GM23248 (cell line): ENCODE results near the gene RAB44. TPM values are rescaled to one million over a fixed set of nuclear protein-coding genes. Genes with fewer than 3 reads are reported as not detected.

Experiments used
- DNase-seq: peaks from one replicate; pipeline ENCODE4 v3.0.0-alpha.2; 2015
- H2AFZ ChIP-seq: fragments of 200-600 bp; sonication (generic); 2 replicates; pipeline ENCODE4 v1.6.1; 2016; ENCODE audit warnings: antibody characterized with exemption
- H3F3A ChIP-seq: fragments of 200-600 bp; sonication (generic); 2 replicates; pipeline ENCODE4 v1.6.1; 2016; ENCODE audit warnings: mild to moderate bottlenecking, antibody characterized with exemption, mixed run types; ENCODE audit not compliant: insufficient read depth
- H3K27ac ChIP-seq: fragments of 200-600 bp; sonication (generic); 2 replicates; pipeline ENCODE4 v1.5.1; 2016; ENCODE audit warnings: mild to moderate bottlenecking
- H3K27me3 ChIP-seq: fragments of 200-600 bp; sonication (generic); replicated peaks from 2 replicates; pipeline ENCODE4 v1.6.1; 2016; ENCODE audit warnings: mild to moderate bottlenecking; ENCODE audit not compliant: insufficient read depth
- H3K36me3 ChIP-seq: fragments of 200-600 bp; sonication (generic); 2 replicates; pipeline ENCODE4 v1.6.1; 2016; ENCODE audit warnings: low read depth, mild to moderate bottlenecking
- H3K4me1 ChIP-seq: fragments of 200-600 bp; sonication (generic); 2 replicates; pipeline ENCODE4 v1.6.1; 2016; ENCODE audit warnings: mild to moderate bottlenecking; ENCODE audit not compliant: insufficient read depth
- H3K4me2 ChIP-seq: fragments of 200-600 bp; sonication (generic); one replicate; pipeline ENCODE4 v1.6.1; 2016; ENCODE audit warnings: mild to moderate bottlenecking; ENCODE audit not compliant: unreplicated experiment
- H3K4me3 ChIP-seq: fragments of 200-600 bp; sonication (generic); 2 replicates; pipeline ENCODE4 v1.5.1; 2016; ENCODE audit warnings: mild to moderate bottlenecking
- H3K79me2 ChIP-seq: fragments of 200-600 bp; sonication (generic); 2 replicates; pipeline ENCODE4 v1.6.1; 2016; ENCODE audit warnings: mild to moderate bottlenecking; ENCODE audit not compliant: insufficient read depth
- H3K9ac ChIP-seq: fragments of 200-600 bp; sonication (generic); 2 replicates; pipeline ENCODE4 v1.6.1; 2016; ENCODE audit warnings: mild to moderate bottlenecking
- H3K9me2 ChIP-seq: fragments of 200-600 bp; sonication (generic); 2 replicates; pipeline ENCODE4 v1.6.1; 2016; ENCODE audit warnings: mixed run types, mild to moderate bottlenecking, moderate library complexity; ENCODE audit not compliant: insufficient read depth
- H3K9me3 ChIP-seq: fragments of 200-600 bp; sonication (generic); one replicate; pipeline ENCODE4 v1.6.1; 2017; ENCODE audit warnings: low read depth
- H4K20me1 ChIP-seq: fragments of 200-600 bp; sonication (generic); 2 replicates; pipeline ENCODE4 v1.6.0; 2016; ENCODE audit not compliant: insufficient read depth
- EZH2 ChIP-seq: fragments of 200-600 bp; sonication (generic); IDR thresholded peaks from 2 replicates; pipeline ENCODE4 v1.6.1; 2018; ENCODE audit warnings: antibody characterized with exemption, mild to moderate bottlenecking; ENCODE audit not compliant: insufficient read depth, poor library complexity, severe bottlenecking
- EZH2phosphoT487 ChIP-seq: fragments of 200-600 bp; sonication (generic); IDR thresholded peaks from 2 replicates; pipeline ENCODE4 v1.6.1; 2018; ENCODE audit warnings: antibody characterized with exemption, moderate library complexity, mild to moderate bottlenecking, low read depth; ENCODE audit not compliant: insufficient read depth
- WGBS, 2 experiments: methylation state at CpG; one replicate each; pipeline ENCODE4 v1.1.6; 2015 to 2017; ENCODE audit warnings: low lambda C conversion rate in 2 of 2, low coverage in 1 of 2; ENCODE audit errors: missing lambda C conversion rate in 2 of 2; 5-methylcytosine and 5-hydroxymethylcytosine counted together
- in situ Hi-C: fragments of 300-500 bp; cut with MboI; formaldehyde crosslinking; loops from 2 replicates; pipeline ENCODE4 v1.15.0; 2020
- polyA plus RNA-seq: library from polyadenylated mRNA; unstranded; fragments of >200 nt; fragmentation: Nextera tagmentation; extraction: Ambion mirVana; gene quantifications from 2 replicates; pipeline ENCODE4 v1.2.1, GENCODE V29; 2016
- total RNA-seq: library from RNA; depleted of rRNA; stranded (reverse); fragments of >200 nt; shearing (Covaris generic); gene quantifications from 2 replicates; pipeline ENCODE4 v1.2.3, GENCODE V29; 2014

Gene RAB44
- total and polyA plus RNA-seq, 2 experiments from 2014 or later, result not detected

GRCh38 chr6:36765190-36765589 is 67.6 kb downstream of the RAB44 start:
- Histone ChIP-seq H3K4me3 (no peak overlapping the region), H3K9me3 (no peaks in the 10 kb centered on the region), H3K4me2 (no peak overlapping the region), H4K20me1 (no peaks in the 10 kb centered on the region), H3F3A (peaks cover 2% of the 10 kb centered on the region; the same call in 1 of the 2 replicates), H3K27me3 (no peaks in the 10 kb centered on the region), H3K27ac (no peak overlapping the region), H3K9ac (no peak overlapping the region), H3K9me2 (no peaks in the 10 kb centered on the region), H3K36me3 (no peaks in the 10 kb centered on the region), H2AFZ (no peak overlapping the region), H3K4me1 (peaks cover 9% of the 10 kb centered on the region), H3K79me2 (no peaks in the 10 kb centered on the region)
- 46 to 67% methylated on average over 6 to 10 of the region's 10 CpGs for WGBS, 2 experiments
- DNase-seq, result no peak
- TF ChIP-seq EZH2phosphoT487 (no peak), EZH2 (no peak)
- in situ Hi-C loops, result no loop called here

GRCh38 chr6:36765594-36766398 is 68.2 kb downstream of the RAB44 start:
- no peaks in the 10 kb centered on the region for H3K27me3 ChIP-seq
- TF ChIP-seq EZH2phosphoT487 (no peak), EZH2 (no peak)
- H3K27ac ChIP-seq, result no peak overlapping the region
- WGBS, 2 experiments, result 25% methylated on average over 14 to 17 of the region's 17 CpGs
- H3K36me3 ChIP-seq, result no peaks in the 10 kb centered on the region
- H3K9ac ChIP-seq, result no peak overlapping the region
- no peak overlapping the region for H2AFZ ChIP-seq
- H3K9me2 ChIP-seq, result no peaks in the 10 kb centered on the region
- no peaks in the 10 kb centered on the region for H4K20me1 ChIP-seq
- peak; percentile 91 for DNase-seq
- no peak overlapping the region for H3K4me3 ChIP-seq
- no peak overlapping the region for H3K4me2 ChIP-seq
- no peaks in the 10 kb centered on the region for H3K9me3 ChIP-seq
- in situ Hi-C loops, result no loop called here
- no peaks in the 10 kb centered on the region for H3K79me2 ChIP-seq
- H3F3A ChIP-seq, result peaks cover 6% of the 10 kb centered on the region; the same call in 1 of the 2 replicates
- peaks cover 14% of the 10 kb centered on the region for H3K4me1 ChIP-seq

- TF ChIP-seq EZH2phosphoT487 (no peak), EZH2 (no peak)
- H3F3A ChIP-seq, result peaks cover 6% of the 10 kb centered on the region; the same call in 1 of the 2 replicates
- H3K4me3 ChIP-seq, result no peak overlapping the region
- no peak overlapping the region for H3K27ac ChIP-seq
- H3K4me2 ChIP-seq, result no peak overlapping the region
- H4K20me1 ChIP-seq, result no peaks in the 10 kb centered on the region
- no peak overlapping the region for H3K9ac ChIP-seq
- no peaks in the 10 kb centered on the region for H3K79me2 ChIP-seq
- H3K4me1 ChIP-seq, result peaks cover 14% of the 10 kb centered on the region
- no peak for DNase-seq
- no peaks in the 10 kb centered on the region for H3K9me3 ChIP-seq
- no peaks in the 10 kb centered on the region for H3K9me2 ChIP-seq
- in situ Hi-C loops, result no loop called here
- 93 to 95% methylated on average over 10 of the region's 10 CpGs for WGBS, 2 experiments
- no peaks in the 10 kb centered on the region for H3K36me3 ChIP-seq
- no peaks in the 10 kb centered on the region for H3K27me3 ChIP-seq
- no peak overlapping the region for H2AFZ ChIP-seq
These were observed 68.8 kb downstream of the RAB44 start for GRCh38 chr6:36766399-36766945.

- Histone ChIP-seq H3K36me3 (no peaks in the 10 kb centered on the region), H3K27ac (no peak overlapping the region), H3K9me2 (no peaks in the 10 kb centered on the region), H2AFZ (no peak overlapping the region), H3K9ac (no peak overlapping the region), H3F3A (peaks cover 6% of the 10 kb centered on the region; the same call in 1 of the 2 replicates), H3K9me3 (no peaks in the 10 kb centered on the region), H3K4me2 (no peak overlapping the region), H3K27me3 (no peaks in the 10 kb centered on the region), H3K4me1 (peaks cover 14% of the 10 kb centered on the region), H3K4me3 (no peak overlapping the region), H3K79me2 (no peaks in the 10 kb centered on the region), H4K20me1 (no peaks in the 10 kb centered on the region)
- in situ Hi-C loops, result no loop called here
- DNase-seq, result peak; percentile 21
- TF ChIP-seq EZH2 (no peak), EZH2phosphoT487 (no peak)
- WGBS, 2 experiments, result 82 to 85% methylated on average over 7 of the region's 7 CpGs
These were observed 71.6 kb downstream of the RAB44 start for GRCh38 chr6:36769183-36769675.
